ENCODE data around the gene GINS1. TPM values are rescaled to one million over a fixed set of nuclear protein-coding genes. Genes with fewer than 3 reads are reported as not detected.

GINS1 gene
- total and polyA plus RNA-seq, 2 of the 13 experiments (the other 11 are each of a cell fraction or from before 2014, with no cell fraction given), result 14.6 to 59.9 TPM

DNA sequence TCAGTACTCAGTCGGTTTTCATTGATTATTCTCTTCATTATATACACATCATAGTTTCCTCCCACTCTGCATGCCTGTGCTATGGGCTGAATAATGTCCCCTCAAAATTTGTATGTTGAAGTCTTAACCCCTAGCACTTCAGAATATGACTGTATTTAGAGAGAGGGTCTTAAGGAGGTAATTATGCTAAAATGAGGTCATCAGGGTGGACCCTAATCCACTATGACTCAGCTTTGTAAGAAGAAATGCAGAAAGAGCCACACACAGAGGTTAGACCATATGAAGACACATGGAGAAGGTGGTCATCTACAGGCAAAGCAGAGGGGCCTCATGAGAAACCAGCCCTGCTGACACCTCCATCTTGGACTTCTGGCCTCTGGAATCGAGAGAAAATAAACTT lies 32.6 kb upstream of the GINS1 start:
- no TSS peak for BruUV-seq (replicated peaks)
- Histone ChIP-seq H2AFZ (ENCODE audit: low read length) (no peak overlapping the region), H3K36me3 (replicated peaks in 1 of 2; ENCODE audit: control insufficient read depth in 1 of 2, insufficient read depth in 2 of 2, low read length in 2 of 2) (no peaks in the 10 kb centered on the region; a peak in 4 of 5 replicates), H3K9ac (ENCODE audit: insufficient read depth, low read depth, low read length) (no peak overlapping the region), H3K79me2 (ENCODE audit: insufficient read depth, low read length) (peaks cover 50% of the 10 kb centered on the region), H3K9me3 (ENCODE audit: low read length) (no peaks in the 10 kb centered on the region), H4K20me1 (ENCODE audit: insufficient read depth, low read length) (peaks cover 50% of the 10 kb centered on the region), H3K4me1 (ENCODE audit: insufficient read depth, low read length) (peaks cover 37% of the 10 kb centered on the region), H3K4me3 (replicated peaks in 1 of 3; ENCODE audit: insufficient read depth in 1 of 3, low read depth in 2 of 3, low read length in 3 of 3) (no peak overlapping the region), H3K4me2 (ENCODE audit: low read depth, low read length) (no peak overlapping the region), H3K27me3 (ENCODE audit: control insufficient read depth in 1 of 2, insufficient read depth in 2 of 2, low read length in 2 of 2) (no peaks in the 10 kb centered on the region; a peak in 1 of 5 replicates), H3K27ac (ENCODE audit: extremely low read length, insufficient read depth, low read length) (no peak overlapping the region)
- 86% methylated on average over 2 of the region's 2 CpGs for WGBS (ENCODE audit: low lambda C conversion rate)
- ChIA-PET POLR2A (no interaction called here), CTCF (ENCODE audit: low intra/inter-chr PET ratio, low total read pairs) (no interaction called here)
- no peak for TF ChIP-seq HMG20A (CRISPR knock-in tag; IDR thresholded peaks at IDR 0.05; ENCODE audit: borderline replicate concordance)
- peak; percentile 61; the same call in 1 of the 2 replicates for TF ChIP-seq CREB1 (IDR thresholded peaks at IDR 0.05)
- TF ChIP-seq CREB1 (CRISPR knock-in tag; IDR thresholded peaks at IDR 0.05), result no peak
- TF ChIP-seq KDM1A (CRISPR knock-in tag; IDR thresholded peaks at IDR 0.05), result no peak
- no peak for TF ChIP-seq NFIB (CRISPR knock-in tag; IDR thresholded peaks at IDR 0.05; ENCODE audit: borderline replicate concordance)
- no peak for TF ChIP-seq SNRNP70 (IDR thresholded peaks at IDR 0.05; ENCODE audit: low read depth, low read length)
- no peak for TF ChIP-seq JDP2 (CRISPR knock-in tag; IDR thresholded peaks at IDR 0.05; ENCODE audit: borderline replicate concordance)
- TF ChIP-seq ATF7 (IDR thresholded peaks at IDR 0.05), result peak; percentile 54; the same call in 1 of the 2 replicates
- TF ChIP-seq ATF7 (CRISPR knock-in tag; IDR thresholded peaks at IDR 0.05), result no peak
- TF ChIP-seq MAZ (IDR thresholded peaks at IDR 0.05; ENCODE audit: borderline replicate concordance, low read depth, low read length), result no peak
- TF ChIP-seq MAZ (CRISPR knock-in tag; IDR thresholded peaks at IDR 0.05; ENCODE audit: low read depth), result no peak
- TF ChIP-seq, protein P1, sequence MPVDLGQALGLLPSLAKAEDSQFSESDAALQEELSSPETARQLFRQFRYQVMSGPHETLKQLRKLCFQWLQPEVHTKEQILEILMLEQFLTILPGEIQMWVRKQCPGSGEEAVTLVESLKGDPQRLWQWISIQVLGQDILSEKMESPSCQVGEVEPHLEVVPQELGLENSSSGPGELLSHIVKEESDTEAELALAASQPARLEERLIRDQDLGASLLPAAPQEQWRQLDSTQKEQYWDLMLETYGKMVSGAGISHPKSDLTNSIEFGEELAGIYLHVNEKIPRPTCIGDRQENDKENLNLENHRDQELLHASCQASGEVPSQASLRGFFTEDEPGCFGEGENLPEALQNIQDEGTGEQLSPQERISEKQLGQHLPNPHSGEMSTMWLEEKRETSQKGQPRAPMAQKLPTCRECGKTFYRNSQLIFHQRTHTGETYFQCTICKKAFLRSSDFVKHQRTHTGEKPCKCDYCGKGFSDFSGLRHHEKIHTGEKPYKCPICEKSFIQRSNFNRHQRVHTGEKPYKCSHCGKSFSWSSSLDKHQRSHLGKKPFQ (CRISPR knock-in tag; IDR thresholded peaks at IDR 0.05; ENCODE audit: insufficient replicate concordance), result no peak
- TF ChIP-seq ZNF775 (CRISPR knock-in tag; IDR thresholded peaks at IDR 0.05; ENCODE audit: borderline replicate concordance), result no peak
- DNase-seq (ENCODE audit: low spot score), result no peak
- intact Hi-C loops (cut with micrococcal nuclease; ENCODE audit: unreplicated experiment), result no loop called here
- in situ Hi-C loops (cut with HindIII; ENCODE audit: extremely low pct_ligation_motif_present, low pct_unique_long_range_greater_than_20kb), result no loop called here
- FAIRE-seq, result no peak
- no peak for ATAC-seq

Measured in HepG2 (cell line).